IPS DF 4.7 (cell line): Measurements from ENCODE around the gene CCL2.
A peak's percentile ranks its signal among the peaks of the same experiment; 100 is the strongest.
"Not testable (repeated sequence)": the region's sequence is repeated elsewhere in the genome, so short reads cannot be mapped to it uniquely, and the experiment has no call there.

Source experiments
- DNase-seq: peaks from one replicate; pipeline ENCODE4 v3.0.0-alpha.2; 2013; ENCODE audit warnings: low spot score; ENCODE audit errors: extremely low read depth

The CCL2 gene

GRCh38 chr17:34254651-34255380 is at the start of gene CCL2:
TSS of gene CCL2 (plus strand) at chr17:34255285. CDS start at chr17:34255350, 65 bp downstream.
- DNase-seq: peak; percentile 72

DNA sequence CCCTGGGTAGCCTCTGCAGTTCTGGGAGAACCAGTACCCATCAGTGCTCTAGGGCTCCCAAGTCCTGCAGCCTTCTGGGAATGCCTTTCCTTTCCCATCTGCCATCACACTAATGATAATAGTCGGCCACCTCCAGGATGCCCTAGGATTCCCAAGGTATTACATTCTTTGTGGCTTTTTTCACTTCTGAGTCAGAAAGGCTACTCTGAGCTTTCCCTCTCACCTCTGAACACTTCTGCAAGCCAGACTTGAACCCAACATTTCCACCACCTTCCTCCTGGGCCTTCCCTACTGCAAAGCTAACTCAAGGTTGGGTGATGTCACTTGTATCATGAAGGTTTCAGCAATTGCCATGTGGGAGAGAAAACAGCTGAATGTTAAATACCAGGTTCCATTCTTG is 49.7 kb upstream of the CCL2 start:
- no peak for DNase-seq

- DNase-seq: no peak
These were observed 48.5 kb upstream of the CCL2 start for GRCh38 chr17:34206569-34206968.

DNA sequence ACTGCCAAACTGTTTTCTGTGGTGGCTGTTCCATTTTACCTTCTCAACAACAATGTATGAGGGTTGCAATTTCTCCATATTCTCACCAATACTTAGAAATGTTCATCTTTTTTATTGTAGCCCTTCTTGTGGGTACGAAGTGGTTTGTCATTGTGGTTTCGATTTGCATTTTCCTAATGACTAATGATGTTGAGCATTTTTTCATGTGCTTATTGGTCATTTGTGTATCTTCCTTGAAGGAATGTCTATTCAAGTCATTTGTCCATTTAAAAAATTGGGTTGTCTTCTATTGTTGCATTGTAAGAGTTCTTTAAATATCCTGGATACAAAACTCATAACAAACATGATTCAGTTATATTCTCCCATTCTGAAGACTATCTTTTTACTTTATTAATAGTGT is 47.5 kb upstream of the CCL2 start:
- DNase-seq: no peak

DNA sequence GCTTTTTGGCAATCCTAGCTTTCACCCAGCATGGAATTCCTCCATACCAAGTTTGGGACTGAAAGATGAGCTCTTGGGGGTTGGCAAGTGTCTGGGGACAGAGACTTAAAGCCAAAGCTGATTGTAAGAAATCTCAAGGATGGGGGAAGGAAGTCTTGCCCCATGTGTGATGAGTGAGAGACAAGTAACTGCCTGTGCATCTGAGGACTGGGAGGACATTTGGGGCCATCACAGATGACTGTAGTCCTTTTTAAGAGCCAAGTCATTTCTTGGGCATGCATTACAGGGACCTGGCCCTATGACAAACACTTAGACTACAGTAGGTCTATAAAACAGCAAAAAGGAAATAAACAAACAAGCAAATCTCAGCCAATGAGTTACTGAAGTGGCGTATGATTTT is 36.3 kb upstream of the CCL2 start:
- DNase-seq: no peak

DNA sequence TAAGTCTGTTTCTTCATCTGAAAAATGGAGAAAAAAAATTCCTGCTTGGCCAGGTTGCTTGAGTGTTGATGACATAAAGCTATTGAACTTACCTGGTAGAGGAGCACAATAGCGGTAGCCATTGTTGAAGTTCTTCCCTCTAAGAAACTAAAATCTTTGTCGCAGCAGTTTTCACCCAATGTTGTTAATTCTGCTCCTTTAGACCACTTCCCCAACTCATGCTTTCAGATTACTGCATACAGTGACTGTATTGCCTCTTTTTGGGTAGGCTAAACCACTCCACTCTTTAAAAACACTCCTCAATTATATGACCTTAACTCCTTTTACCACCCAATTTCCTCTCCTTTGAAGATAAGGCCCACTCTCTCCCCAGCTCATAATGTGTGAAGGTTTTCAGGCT is 35.7 kb upstream of the CCL2 start:
- DNase-seq: no peak

DNA sequence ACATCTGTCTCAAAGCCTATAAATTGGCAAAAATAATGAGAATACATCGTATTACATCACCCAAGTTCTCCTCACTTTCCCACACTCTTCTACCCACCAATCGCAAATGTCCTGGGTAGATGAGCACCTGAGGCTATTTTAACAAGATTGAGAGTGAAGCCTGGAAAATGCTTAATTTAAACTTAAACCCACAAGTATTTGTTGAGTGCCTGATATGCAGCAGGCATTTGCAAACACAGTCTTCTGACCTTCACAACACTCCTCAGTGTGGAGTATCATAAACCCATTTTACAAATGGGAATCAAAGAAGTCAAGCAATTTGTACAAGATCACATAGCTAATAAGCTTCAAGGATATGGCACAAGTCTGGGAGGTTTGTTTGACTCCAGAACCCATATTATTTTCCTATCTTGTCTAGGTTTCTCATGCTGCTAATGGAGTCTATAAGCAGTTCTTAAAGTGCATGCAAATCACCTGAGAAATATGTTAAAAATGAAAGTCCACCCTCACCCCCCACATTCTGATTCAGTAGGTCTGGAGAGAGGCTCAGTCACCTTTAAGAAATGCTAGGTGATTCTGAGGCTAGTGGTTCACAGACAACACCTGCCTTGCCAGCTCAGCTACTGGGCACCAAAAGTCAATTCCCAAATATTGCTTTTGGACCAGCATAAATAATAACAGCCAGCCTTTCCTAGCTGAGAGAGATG is 34.9 kb upstream of the CCL2 start:
- no peak for DNase-seq

DNA sequence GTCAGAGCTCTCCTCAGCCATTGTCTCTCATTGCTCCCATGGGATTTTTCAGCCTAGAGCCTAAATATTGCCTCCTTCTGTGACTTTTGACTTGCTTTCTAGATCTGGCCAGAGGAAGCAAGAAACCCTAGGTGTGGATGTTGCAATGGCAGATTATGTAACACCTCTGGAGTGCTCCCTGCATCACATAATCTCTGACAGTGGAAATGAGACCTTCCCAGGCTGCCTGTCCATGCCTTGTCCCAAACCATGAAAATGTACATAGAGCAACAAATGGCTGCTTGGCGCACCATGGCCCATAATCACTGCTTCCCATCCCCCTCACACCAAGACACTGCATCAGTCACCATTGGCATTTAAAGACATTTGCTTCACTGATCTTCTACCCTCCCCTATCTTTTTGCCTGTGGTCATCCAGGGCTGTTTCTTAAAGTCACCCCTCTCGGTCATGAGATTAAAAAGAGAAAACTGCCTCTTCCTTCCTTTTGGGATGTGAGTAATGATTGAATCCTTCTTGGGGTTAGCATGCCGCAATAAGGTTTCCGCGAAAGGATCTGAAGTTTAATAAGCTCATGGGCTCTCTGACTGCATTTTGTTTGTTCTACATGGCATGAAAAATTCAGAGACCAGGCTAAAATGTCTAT is 34.2 kb upstream of the CCL2 start:
- DNase-seq: no peak

DNA sequence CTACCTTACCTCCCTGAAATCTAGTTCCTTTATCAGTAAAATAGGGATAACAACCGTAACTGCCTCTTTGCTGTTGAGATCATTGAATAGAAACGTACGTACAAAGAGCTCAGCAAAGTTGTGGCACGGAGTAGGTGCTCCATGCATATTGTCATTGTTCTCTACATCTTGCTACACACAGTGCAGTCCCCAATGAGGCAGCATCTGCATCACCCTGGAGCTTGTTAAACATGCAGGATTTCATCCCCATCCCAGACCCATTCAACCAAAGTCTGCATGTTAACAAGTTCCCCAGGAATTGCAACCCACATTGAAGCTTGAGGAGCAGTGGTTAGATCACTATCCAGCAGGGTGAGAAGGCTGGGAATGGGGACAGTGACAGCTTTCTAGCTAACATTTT is 33.7 kb upstream of the CCL2 start:
- DNase-seq: no peak

DNA sequence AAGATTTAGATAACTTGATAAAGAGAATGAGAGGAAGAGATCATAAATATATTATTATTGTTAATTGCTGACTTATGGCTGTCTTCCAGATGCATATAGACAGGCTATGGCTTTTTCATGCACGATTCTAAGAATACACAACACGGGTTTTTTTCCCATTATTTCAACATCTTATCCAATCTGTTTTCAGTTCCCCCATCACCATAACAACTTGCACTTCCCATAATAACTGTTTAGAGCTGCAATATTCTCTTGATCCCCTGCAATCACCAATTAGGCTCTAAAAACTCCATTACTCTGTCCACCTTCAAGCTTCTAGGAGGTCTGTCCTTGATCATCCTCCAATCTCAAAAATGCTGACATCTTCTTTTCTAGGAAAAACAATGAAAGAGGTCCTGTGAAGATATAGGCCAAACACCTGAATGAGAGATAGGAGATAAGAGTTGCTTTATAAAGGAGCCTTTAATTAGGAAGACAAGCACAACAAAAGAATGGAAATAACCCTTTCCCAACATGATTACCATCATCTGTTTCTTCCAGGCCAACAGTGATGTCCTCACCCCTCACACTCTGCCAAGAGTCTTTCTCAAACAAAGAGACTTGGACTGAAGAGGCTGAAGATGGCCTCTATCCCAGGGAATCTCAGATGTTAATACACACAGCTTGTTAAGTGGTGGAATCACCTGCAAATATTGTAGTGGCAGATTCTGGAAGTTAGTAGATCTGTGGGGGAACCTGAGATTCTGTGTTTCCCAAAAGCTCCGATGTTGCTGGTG is 32.2 kb upstream of the CCL2 start:
- DNase-seq: no peak

GRCh38 chr17:34225046-34225445 is 30.0 kb upstream of the CCL2 start:
- DNase-seq: no peak

DNA sequence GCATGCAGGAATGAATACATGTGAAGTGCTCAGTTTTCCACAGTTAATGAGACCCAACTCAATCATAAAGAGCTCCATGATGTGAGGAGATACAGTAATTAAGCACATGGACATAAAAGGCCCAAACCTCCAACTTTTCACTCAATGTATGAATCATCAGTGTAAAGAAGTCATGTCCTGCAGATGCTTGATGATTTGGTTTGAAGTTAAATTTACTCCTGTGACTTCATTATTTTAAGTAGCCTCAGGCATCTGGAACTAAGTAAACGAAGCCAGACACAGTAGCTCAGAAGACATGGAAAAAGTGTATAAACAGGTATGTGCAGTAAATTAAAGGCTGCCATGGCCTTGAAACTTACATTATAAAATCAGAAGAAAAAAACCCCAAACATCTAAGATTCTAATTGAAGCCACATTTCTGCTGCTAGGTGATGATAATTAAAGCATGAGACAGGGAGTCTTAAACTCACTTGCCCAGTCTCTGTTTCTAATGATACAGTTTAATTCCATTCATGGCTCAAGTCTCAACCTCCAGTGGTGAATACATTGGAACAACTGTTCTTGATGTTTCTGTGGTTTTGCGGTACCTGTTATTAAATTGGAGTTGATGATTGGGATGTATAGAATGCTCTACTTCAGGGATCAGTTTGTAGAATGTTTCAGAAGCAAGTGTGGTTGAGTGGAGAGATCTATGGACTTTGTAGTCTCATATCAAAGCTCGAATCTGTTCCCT is 28.9 kb upstream of the CCL2 start:
- DNase-seq: no peak

- DNase-seq: no peak
These were observed 28.4 kb upstream of the CCL2 start for GRCh38 chr17:34226744-34227034.

DNA sequence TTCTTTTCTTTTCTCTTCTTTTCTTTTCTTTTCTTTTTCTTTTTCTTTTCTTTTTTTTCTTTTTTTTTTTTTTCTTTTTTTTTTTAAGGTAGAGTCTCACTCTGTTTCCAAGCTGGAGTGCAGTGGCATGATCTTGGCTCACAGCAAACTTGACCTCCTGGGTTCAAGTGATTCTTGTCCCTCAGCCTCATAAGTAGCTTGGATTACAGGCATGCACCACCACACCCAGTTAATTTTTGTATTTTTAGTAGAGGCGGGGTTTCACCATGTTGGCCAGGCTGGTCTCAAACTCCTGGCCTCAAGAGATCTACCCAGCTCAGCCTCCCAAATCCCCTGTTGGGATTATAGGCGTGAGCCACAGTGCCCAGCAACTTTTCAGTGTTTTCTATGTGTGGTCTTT is 27.8 kb upstream of the CCL2 start:
- DNase-seq: not testable (repeated sequence)

GRCh38 chr17:34227707-34228106 is 27.4 kb upstream of the CCL2 start:
- no peak for DNase-seq

DNA sequence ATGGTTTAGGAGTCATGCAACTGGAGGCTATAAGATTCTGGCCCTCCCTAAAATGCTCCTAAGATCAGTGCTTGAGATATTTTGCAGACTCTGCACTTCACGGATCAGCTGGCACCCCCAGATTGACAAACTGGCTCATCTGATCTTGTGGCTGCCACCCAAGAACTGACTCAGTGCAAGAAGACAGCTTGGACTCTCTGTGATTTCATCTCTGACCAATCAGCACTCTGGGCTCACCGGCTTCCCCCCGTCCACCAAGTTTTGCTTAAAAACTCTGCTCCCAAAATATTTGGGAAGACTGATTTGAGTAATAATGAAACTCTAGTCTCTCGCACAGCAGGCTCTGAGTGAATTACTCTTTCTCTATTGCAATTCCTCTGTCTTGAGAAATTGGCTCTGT is 26.3 kb upstream of the CCL2 start:
- no peak for DNase-seq

GRCh38 chr17:34230342-34230741 is 24.7 kb upstream of the CCL2 start:
- no peak for DNase-seq

- no peak for DNase-seq
These were observed 20.5 kb upstream of the CCL2 start for GRCh38 chr17:34234616-34235015.

- DNase-seq: no peak
These were observed 19.6 kb upstream of the CCL2 start for GRCh38 chr17:34235389-34236028.

DNA sequence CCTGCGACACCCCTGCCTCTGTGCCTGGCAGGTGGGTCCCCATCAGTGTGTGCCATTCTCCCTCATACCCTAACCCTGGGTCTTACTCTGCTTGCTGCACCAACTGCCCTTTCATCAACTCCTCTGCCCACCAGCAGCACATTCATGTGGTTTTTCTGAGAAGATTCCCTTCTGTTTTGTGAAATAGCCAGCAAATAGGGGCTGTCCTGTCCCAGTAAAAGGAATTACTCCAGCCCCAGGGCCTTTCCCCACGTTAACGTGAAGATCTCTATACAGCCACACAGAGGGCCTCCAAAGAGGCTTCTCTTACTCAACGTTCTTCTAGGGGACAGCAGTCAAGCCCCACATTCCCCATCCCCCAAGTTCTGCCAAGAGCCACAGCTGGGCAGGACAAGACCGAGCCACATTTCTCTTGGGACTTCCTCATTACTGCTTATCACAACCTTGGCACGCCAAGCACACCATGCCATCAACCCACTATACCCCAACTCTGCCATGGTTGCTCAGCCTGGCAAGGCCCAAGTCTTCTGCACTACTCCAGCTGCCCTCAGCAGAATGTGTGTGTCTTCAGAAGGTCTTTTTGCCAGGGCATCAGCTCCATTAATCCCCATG is 18.7 kb upstream of the CCL2 start:
- DNase-seq: no peak
